ENCODE results near the gene TPO.
"Not testable (repeated sequence)": the region's sequence is repeated elsewhere in the genome, so short reads cannot be mapped to it uniquely, and the experiment has no call there.

Gene TPO

GRCh38 chr2:1515986-1516797, 102.9 kb downstream of the TPO start:
- no peak for TF ChIP-seq CTCF (conservative IDR thresholded peaks at IDR 0.05; ENCODE audit: low read depth, low read length)
- DNase-seq (ENCODE audit: low read depth), result no peak
- H3K4me3 ChIP-seq (ENCODE audit: low read length), result no peak overlapping the region

- DNase-seq (ENCODE audit: low read depth), result no peak
- TF ChIP-seq CTCF (conservative IDR thresholded peaks at IDR 0.05; ENCODE audit: low read depth, low read length), result no peak
- H3K4me3 ChIP-seq (ENCODE audit: low read length), result no peak overlapping the region
Measured at GRCh38 chr2:1516798-1517060, 103.5 kb downstream of the TPO start.

- not testable (repeated sequence) for DNase-seq (ENCODE audit: low read depth); H3K4me3 ChIP-seq (ENCODE audit: low read length)
Measured at GRCh38 chr2:1517291-1517690, 104.0 kb downstream of the TPO start.

GRCh38 chr2:1517786-1518185, 104.5 kb downstream of the TPO start:
- no peak for TF ChIP-seq CTCF (conservative IDR thresholded peaks at IDR 0.05; ENCODE audit: low read depth, low read length)
- no peak overlapping the region for H3K4me3 ChIP-seq (ENCODE audit: low read length)
- no peak for DNase-seq (ENCODE audit: low read depth)

- no peak for TF ChIP-seq CTCF (conservative IDR thresholded peaks at IDR 0.05; ENCODE audit: low read depth, low read length)
Measured at GRCh38 chr2:1518331-1518803, 105.1 kb downstream of the TPO start.

GRCh38 chr2:1518867-1519530, 105.7 kb downstream of the TPO start:
- no peak overlapping the region for H3K4me3 ChIP-seq (ENCODE audit: low read length)
- peak; percentile 6 for DNase-seq (ENCODE audit: low read depth)
- TF ChIP-seq CTCF (conservative IDR thresholded peaks at IDR 0.05; ENCODE audit: low read depth, low read length), result no peak

More at GRCh38 chr2:1518331-1518803, 105.1 kb downstream of the TPO start:
- H3K4me3 ChIP-seq (ENCODE audit: low read length), result no peak overlapping the region
- no peak for DNase-seq (ENCODE audit: low read depth)

- no peak for TF ChIP-seq CTCF (conservative IDR thresholded peaks at IDR 0.05; ENCODE audit: low read depth, low read length)
- no peak for DNase-seq (ENCODE audit: low read depth)
- no peak overlapping the region for H3K4me3 ChIP-seq (ENCODE audit: low read length)
Measured at GRCh38 chr2:1521191-1521877, 108.1 kb downstream of the TPO start.
